Airway epithelial cell (primary cell): Measurements from ENCODE around the gene IFI27. TPM values are rescaled to one million over a fixed set of nuclear protein-coding genes. Genes with fewer than 3 reads are reported as not detected.

ENCODE experiments used
- total RNA-seq: library from RNA; depleted of rRNA; stranded (reverse); fragments of >200 nt; gene quantifications from 2 replicates; pipeline ENCODE4 v1.2.3, GENCODE V29; 2015

IFI27 gene
- total RNA-seq, result 0.49 and 72.5 TPM in 2 replicates

GRCh38 chr14:94110552-94111181 lies at the start of gene IFI27:
Gene IFI27 (plus strand): TSS chr14:94110736.

GRCh38 chr14:94080621-94081385 lies 29.7 kb upstream of the IFI27 start, which contains the start of the genes DDX24 and IFI27L1:
Gene DDX24 (minus strand): TSS chr14:94081202. CDS start chr14:94079742, 1,460 bp downstream.
Gene IFI27L1 (plus strand): TSS chr14:94081310. CDS start chr14:94096938, 15,628 bp downstream.

GRCh38 chr14:94129111-94129757 lies 18.7 kb downstream of the IFI27 start, which contains the start of gene IFI27L2:
Gene IFI27L2 (minus strand): TSS chr14:94129604. CDS start chr14:94129564, 40 bp downstream.

Other genes with a start within 250 kb of the IFI27 start
- 0.09 and 0.99 TPM in 2 replicates for gene FAM181A, start 183.4 kb upstream of the IFI27 start, total RNA-seq
- 0.65 and 0.99 TPM in 2 replicates for gene ASB2, start 134.2 kb upstream of the IFI27 start, total RNA-seq
- gene CCDC197, start 113.4 kb upstream of the IFI27 start, total RNA-seq, result not detected in 2 replicates
- 3.8 and 5.3 TPM in 2 replicates for gene OTUB2, start 84.4 kb upstream of the IFI27 start, total RNA-seq
- gene DDX24, start 29.5 kb upstream of the IFI27 start, total RNA-seq, result 112 and 120 TPM in 2 replicates
- gene IFI27L1, start 29.4 kb upstream of the IFI27 start, total RNA-seq, result 4.6 and 13.4 TPM in 2 replicates
- gene IFI27L2, start 18.9 kb downstream of the IFI27 start, total RNA-seq, result 154 and 235 TPM in 2 replicates
- gene PPP4R4, start 63.6 kb downstream of the IFI27 start, total RNA-seq, result 6.3 and 8.9 TPM in 2 replicates
- not detected in 2 replicates for gene SERPINA10, start 182.5 kb downstream of the IFI27 start, total RNA-seq
- not detected in 2 replicates for gene SERPINA6, start 212.6 kb downstream of the IFI27 start, total RNA-seq